Activated CD8-positive, alpha-beta T cell treated with anti-CD3 and anti-CD28 coated beads for 36 hours (primary cell): ENCODE data around the gene ARPC1A. TPM values are rescaled to one million over a fixed set of nuclear protein-coding genes. Genes with fewer than 3 reads are reported as not detected.

ENCODE experiments used
- ATAC-seq: fragments of 200-7000 bp; cut with Tn5 transposase; one replicate; pipeline ENCODE4 v1.10.0; 2021; ENCODE audit warnings: mild to moderate bottlenecking, moderate library complexity
- CTCF ChIA-PET: fragments of 350-600 bp; sonication (Branson Sonifier 250); formaldehyde crosslinking; loops from one replicate; lab custom pipeline; 2021; ENCODE audit warnings: antibody characterized with exemption; lab: Charles Lee
- POLR2A ChIA-PET: fragments of 350-600 bp; sonication (Branson Sonifier 250); formaldehyde crosslinking; loops from one replicate; lab custom pipeline; 2021; ENCODE audit warnings: antibody characterized with exemption; lab: Charles Lee
- DNase-seq: peaks from one replicate; pipeline ENCODE4 v3.0.0-alpha.2; 2020
- H3K27ac Mint-ChIP-seq: one replicate; pipeline ENCODE4 v1.8.0; 2021; ENCODE audit warnings: mild to moderate bottlenecking, mixed read lengths
- H3K27me3 Mint-ChIP-seq: one replicate; pipeline ENCODE4 v1.8.0; 2021; ENCODE audit warnings: mixed read lengths
- H3K36me3 Mint-ChIP-seq: one replicate; pipeline ENCODE4 v1.8.0; 2021; ENCODE audit warnings: low read depth, mixed read lengths
- H3K4me1 Mint-ChIP-seq: one replicate; pipeline ENCODE4 v1.8.0; 2021; ENCODE audit warnings: low read depth, mixed read lengths
- H3K4me3 Mint-ChIP-seq: one replicate; pipeline ENCODE4 v1.8.0; 2021; ENCODE audit warnings: mild to moderate bottlenecking, moderate library complexity, mixed read lengths
- H3K9me3 Mint-ChIP-seq: one replicate; pipeline ENCODE4 v1.8.0; 2021; ENCODE audit warnings: mixed read lengths
- intact Hi-C: fragments of 100-400 bp; cut with micrococcal nuclease; formaldehyde crosslinking; loops from one replicate; pipeline ENCODE4 v1.10.0; 2022
- total RNA-seq, 2 experiments: library from RNA; stranded (reverse); gene quantifications; one replicate each; pipeline ENCODE4 v1.2.3, GENCODE V29; 2021
- TF ChIP-seq, protein P1 (sequence below): fragments of 200-600 bp; IDR thresholded peaks from one replicate; pipeline ENCODE4 v1.8.0; 2022; ENCODE audit warnings: antibody characterized with exemption, mild to moderate bottlenecking

Gene ARPC1A
- total RNA-seq, 2 experiments from 2014 or later = 45.4 to 45.8 TPM

DNA sequence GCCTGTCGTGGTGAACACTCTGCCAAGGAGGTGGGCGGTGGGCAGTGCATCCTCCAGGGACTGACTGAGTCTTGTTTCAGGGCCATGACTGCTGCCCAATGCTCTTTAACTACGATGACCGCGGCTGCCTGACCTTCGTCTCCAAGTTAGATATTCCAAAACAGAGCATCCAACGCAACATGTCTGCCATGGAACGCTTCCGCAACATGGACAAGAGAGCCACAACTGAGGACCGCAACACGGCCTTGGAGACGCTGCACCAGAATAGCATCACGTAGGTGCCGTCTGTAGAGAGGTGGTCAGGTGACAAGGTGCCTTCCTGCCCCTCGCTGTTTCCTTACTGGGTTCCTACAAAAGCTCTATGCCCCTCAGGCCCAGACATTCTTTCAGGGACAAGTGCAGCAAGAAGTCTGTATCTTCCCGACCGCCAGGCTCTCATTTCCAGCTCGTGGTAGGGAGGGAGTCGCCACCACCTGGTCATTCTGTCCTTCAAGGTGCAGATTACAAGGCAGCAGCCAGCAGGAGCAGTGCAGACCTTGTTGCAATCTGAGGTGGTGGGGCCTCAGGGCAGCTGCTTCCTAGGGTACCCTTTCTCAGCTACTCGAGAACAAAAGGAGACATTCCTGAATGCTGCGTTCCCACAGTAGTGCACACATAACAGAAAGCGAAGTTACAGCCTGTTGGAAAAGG lies 33.9 kb downstream of the ARPC1A start:
- Mint-ChIP-seq H3K27ac (no peak overlapping the region), H3K4me3 (no peak overlapping the region), H3K27me3 (no peaks in the 10 kb centered on the region), H3K36me3 (peaks cover 33% of the 10 kb centered on the region), H3K9me3 (no peaks in the 10 kb centered on the region), H3K4me1 (peaks cover 3% of the 10 kb centered on the region)
- DNase-seq (no peak), ATAC-seq (no peak)
- CTCF ChIA-PET = no interaction called here
- TF ChIP-seq, protein P1, sequence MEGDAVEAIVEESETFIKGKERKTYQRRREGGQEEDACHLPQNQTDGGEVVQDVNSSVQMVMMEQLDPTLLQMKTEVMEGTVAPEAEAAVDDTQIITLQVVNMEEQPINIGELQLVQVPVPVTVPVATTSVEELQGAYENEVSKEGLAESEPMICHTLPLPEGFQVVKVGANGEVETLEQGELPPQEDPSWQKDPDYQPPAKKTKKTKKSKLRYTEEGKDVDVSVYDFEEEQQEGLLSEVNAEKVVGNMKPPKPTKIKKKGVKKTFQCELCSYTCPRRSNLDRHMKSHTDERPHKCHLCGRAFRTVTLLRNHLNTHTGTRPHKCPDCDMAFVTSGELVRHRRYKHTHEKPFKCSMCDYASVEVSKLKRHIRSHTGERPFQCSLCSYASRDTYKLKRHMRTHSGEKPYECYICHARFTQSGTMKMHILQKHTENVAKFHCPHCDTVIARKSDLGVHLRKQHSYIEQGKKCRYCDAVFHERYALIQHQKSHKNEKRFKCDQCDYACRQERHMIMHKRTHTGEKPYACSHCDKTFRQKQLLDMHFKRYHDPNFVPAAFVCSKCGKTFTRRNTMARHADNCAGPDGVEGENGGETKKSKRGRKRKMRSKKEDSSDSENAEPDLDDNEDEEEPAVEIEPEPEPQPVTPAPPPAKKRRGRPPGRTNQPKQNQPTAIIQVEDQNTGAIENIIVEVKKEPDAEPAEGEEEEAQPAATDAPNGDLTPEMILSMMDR = no peak
- intact Hi-C loops = no loop called here
- POLR2A ChIA-PET = interaction anchor here (0.8 to 1.1 kb wide), 2 partner anchors 13 to 32 kb away, joined by 3 read pairs; no protein-coding TSS in a partner anchor

DNA sequence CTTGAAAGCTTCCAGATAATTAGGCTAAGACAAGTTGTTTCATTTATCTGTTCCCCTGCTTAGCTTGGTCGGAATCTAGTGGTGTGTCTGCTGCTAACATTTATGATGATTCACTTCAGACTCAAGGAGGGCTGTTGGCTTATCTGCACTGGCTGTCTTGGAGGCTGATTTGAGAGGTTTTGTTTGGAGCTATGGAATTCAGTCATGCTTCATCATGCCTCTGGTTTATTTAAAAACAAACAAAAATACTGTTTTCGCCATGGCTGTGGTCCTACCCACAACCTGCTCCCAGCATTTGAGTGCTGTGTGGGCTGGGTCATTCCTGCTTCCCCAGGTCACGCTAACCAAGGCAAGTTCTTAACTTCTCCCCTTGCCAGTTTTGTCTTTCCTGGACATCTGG lies 37.1 kb downstream of the ARPC1A start:
- ATAC-seq (no peak), DNase-seq (no peak)
- H3K27ac Mint-ChIP-seq = no peak overlapping the region
- CTCF ChIA-PET = no interaction called here
- TF ChIP-seq, protein P1 = no peak
- H3K4me3 Mint-ChIP-seq = no peak overlapping the region
- no peaks in the 10 kb centered on the region for H3K27me3 Mint-ChIP-seq
- POLR2A ChIA-PET = no interaction called here
- intact Hi-C loops = no loop called here
- peaks cover 3% of the 10 kb centered on the region for H3K4me1 Mint-ChIP-seq
- H3K9me3 Mint-ChIP-seq = no peaks in the 10 kb centered on the region
- H3K36me3 Mint-ChIP-seq = peaks cover 41% of the 10 kb centered on the region

DNA sequence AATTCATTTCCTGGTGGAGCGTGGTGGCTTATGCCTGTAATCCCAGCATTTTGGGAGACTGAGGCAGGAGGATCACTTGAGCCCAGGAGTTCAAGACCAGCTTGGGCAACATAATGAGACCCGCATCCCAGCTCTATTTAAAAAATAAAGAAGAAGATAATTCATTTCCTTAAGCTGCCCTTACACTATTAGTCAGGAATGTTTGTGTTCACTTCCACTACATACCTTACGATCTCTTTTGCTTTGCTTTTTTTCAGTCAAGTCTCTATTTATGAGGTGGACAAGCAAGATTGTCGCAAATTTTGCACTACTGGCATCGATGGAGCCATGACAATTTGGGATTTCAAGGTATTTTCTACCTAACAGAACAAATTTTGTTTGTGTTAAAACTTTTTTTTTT lies 37.6 kb downstream of the ARPC1A start:
- ATAC-seq = no peak
- DNase-seq = no peak
- H3K27ac Mint-ChIP-seq = no peak overlapping the region
- intact Hi-C loops = no loop called here
- H3K36me3 Mint-ChIP-seq = peaks cover 36% of the 10 kb centered on the region
- TF ChIP-seq, protein P1 = no peak
- H3K27me3 Mint-ChIP-seq = no peaks in the 10 kb centered on the region
- no peaks in the 10 kb centered on the region for H3K9me3 Mint-ChIP-seq
- H3K4me3 Mint-ChIP-seq = no peak overlapping the region
- H3K4me1 Mint-ChIP-seq = peaks cover 3% of the 10 kb centered on the region
- POLR2A ChIA-PET = no interaction called here
- CTCF ChIA-PET = no interaction called here

DNA sequence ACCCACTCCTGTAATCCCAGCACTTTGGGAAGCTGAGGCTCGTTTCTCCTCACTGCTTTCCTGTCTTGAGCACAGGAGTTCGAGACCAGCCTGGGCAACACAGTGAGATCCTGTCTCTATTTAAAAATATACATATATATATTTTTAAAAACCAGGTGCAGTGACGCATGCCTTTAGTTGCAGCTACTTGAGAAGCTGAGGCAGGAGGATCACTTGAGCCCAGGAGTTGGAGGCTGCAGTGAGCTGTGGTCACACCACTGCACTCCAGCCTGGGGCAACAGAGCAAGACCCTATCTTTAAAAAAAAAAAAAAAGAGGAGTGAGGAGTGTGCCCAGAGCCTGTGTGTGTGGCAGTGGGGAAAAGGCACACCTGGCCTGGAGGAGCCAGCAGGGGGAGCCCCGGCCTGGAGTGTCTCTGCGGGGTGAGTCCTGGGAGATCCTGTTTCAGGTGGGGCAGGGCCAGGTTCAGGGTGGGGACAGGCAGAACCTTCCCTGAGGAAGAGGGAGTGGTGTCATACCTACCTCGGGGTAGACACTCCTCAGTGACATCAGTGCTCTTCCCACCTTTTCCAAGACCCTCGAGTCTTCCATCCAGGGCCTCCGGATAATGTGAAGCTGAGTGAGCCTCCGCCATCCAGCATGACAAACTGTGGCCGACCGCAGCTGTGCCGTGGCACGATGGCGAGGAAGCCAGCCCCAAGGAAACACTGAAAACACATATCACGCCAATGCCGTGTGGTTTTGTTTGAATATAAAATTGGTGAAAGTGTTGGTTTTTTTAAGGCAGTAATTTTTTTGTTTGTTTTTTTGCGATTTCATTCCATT lies 39.8 kb downstream of the ARPC1A start:
- intact Hi-C loops = no loop called here
- Mint-ChIP-seq H3K27me3 (no peaks in the 10 kb centered on the region), H3K9me3 (no peaks in the 10 kb centered on the region), H3K4me3 (no peak overlapping the region), H3K27ac (no peak overlapping the region), H3K36me3 (peaks cover 32% of the 10 kb centered on the region), H3K4me1 (peaks cover 10% of the 10 kb centered on the region)
- POLR2A ChIA-PET = no interaction called here
- TF ChIP-seq, protein P1 = peak; percentile 69
- DNase-seq (peak; percentile 68), ATAC-seq (peak; percentile 79)
- CTCF ChIA-PET = interaction anchor here (0.6 to 2.0 kb wide), 9 partner anchors 9 to 227 kb away, joined by 3 to 9 read pairs (median 5); no protein-coding TSS in a partner anchor

DNA sequence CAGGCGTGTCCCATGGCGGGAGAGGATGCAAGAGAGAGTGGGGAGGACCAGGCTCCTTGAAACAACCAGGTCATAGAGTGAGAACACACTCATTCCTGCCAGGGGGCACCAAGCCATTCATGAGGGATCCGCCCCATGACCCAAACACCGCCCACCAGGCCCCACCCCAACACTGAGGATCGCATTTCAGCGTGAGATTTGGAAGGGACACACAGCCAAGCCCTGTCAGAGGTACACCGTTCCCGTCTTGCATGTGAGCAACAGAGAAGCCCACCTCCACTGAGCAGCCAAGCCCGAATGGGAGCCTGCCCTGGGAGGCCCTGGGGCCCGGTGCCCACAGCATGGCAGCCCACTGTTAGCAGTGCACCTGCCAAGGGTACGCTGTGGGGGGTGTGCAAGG lies 40.9 kb downstream of the ARPC1A start:
- no peak for ATAC-seq
- intact Hi-C loops = no loop called here
- no peaks in the 10 kb centered on the region for H3K27me3 Mint-ChIP-seq
- CTCF ChIA-PET = interaction anchor here (0.8 kb wide), 1 partner anchor 19 kb away, joined by 7 read pairs; no protein-coding TSS in a partner anchor
- peaks cover 26% of the 10 kb centered on the region for H3K36me3 Mint-ChIP-seq
- no peak overlapping the region for H3K4me3 Mint-ChIP-seq
- TF ChIP-seq, protein P1 = no peak
- no peaks in the 10 kb centered on the region for H3K9me3 Mint-ChIP-seq
- POLR2A ChIA-PET = interaction anchor here (1.0 kb wide), 1 partner anchor 14 kb away, joined by 3 read pairs; no protein-coding TSS in a partner anchor
- DNase-seq = no peak
- H3K4me1 Mint-ChIP-seq = peaks cover 7% of the 10 kb centered on the region
- no peak overlapping the region for H3K27ac Mint-ChIP-seq
